ENCODE results near the gene FCER1A.
"Not testable (repeated sequence)": the region's sequence is repeated elsewhere in the genome, so short reads cannot be mapped to it uniquely, and the experiment has no call there.

The FCER1A gene

DNA sequence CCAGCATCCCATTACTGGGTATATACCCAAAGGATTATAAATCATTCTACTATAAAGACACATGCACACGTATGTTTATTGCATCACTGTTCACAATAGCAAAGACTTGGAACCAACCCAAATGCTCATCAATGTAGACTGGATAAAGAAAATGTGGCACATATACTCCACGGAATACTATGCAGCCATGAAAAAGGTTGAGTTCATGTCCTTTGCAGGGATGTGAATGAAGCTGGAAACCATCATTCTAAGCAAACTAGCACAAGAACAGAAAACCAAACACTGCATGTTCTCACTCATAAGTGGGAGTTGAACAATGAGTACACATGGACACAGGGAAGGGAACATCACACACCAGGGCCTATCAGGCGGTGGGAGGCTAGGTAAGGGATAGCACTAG, 47.2 kb downstream of the FCER1A start:
- not testable (repeated sequence) for DNase-seq (ENCODE audit: extremely low read depth in 1 of 2, low read depth in 1 of 2)

DNA sequence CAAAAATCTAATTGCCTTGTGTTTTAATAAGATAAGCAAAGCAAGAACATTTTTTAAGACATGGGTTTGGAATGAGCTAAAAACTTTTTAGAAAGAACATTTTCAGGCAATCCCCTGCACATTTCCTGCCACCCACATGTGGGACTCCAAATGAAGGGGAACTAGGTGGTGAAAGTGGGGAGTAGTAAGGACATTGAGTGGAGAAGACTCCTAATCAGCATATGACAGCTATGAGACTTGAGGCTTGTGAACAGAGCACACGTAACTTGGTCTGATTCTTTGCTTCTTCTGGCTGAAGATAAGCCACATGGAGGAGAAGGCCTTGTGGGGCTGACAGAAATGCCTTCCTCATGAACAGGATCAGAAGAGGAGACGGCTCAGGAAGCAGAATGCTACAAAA, 50.3 kb downstream of the FCER1A start:
- DNase-seq (ENCODE audit: extremely low read depth in 1 of 2, low read depth in 1 of 2): no peak
